ENCODE results near the gene MACO1.

Gene MACO1

DNA sequence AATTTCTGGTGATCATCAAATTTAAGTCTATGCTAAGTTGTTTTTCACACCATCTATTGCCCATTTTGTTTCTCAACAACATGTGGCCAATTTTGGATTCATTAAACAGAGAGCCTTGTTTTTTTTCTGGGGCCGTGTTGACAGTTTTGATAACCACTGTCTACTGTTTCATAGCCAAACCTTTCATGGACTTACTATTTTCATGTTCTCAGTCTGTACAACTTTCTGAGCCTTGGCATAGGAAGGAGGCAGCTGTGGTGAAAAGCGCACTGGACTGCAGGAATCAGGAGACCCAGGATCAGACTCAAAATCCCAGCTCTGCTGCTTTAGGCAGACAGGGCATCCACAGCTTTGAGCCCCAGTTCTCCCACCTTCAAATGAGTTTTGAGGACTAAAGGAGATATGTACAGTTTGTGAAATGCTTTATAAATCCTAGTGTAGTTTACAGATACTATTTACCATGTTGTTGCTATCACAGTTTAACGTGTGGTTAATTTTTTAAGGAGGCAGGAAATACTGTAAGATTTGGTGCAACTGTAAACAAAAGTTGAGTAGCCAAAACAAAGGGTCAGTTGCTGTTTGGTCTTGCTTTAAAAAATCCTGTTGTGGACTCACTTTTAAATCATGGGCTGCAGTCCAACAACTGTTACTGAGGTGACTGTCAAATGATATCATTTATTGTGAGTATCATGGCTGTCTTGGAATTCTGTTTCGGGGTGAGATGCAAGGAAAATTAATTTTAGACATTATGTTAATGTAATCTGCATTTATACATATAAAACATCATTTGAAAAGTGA, 2.9 kb downstream of the MACO1 start:
- Histone ChIP-seq H3K27ac (ENCODE audit: low read depth, low read length) (peak overlapping the region; percentile 86), H3K4me3 (ENCODE audit: low read length) (peak overlapping the region; percentile 80), H3F3A (ENCODE audit: control insufficient read depth, insufficient read depth) (peaks cover 25% of the 10 kb centered on the region), H3K4me2 (ENCODE audit: low read length) (peak overlapping the region; percentile 98), H3K79me2 (ENCODE audit: control insufficient read depth, low read length) (peaks cover 83% of the 10 kb centered on the region), H4K20me1 (ENCODE audit: control insufficient read depth, insufficient read depth, low read depth, low read length) (peaks cover 13% of the 10 kb centered on the region; the same call in 1 of the 2 replicates), H3K9me3 (ENCODE audit: control insufficient read depth, insufficient read depth, low read length) (no peaks in the 10 kb centered on the region), H3K27me3 (ENCODE audit: control insufficient read depth, low read length) (no peaks in the 10 kb centered on the region), H3K4me1 (ENCODE audit: control insufficient read depth, low read length) (peaks cover 61% of the 10 kb centered on the region), H3K36me3 (ENCODE audit: control insufficient read depth, low read length) (peaks cover 44% of the 10 kb centered on the region), H3K9me2 (replicated peaks; ENCODE audit: control insufficient read depth, low read length) (no peaks in the 10 kb centered on the region)
- no peak for TF ChIP-seq EZH2phosphoT487 (IDR thresholded peaks at IDR 0.05; ENCODE audit: borderline replicate concordance, low read length)
- TF ChIP-seq, protein P1, sequence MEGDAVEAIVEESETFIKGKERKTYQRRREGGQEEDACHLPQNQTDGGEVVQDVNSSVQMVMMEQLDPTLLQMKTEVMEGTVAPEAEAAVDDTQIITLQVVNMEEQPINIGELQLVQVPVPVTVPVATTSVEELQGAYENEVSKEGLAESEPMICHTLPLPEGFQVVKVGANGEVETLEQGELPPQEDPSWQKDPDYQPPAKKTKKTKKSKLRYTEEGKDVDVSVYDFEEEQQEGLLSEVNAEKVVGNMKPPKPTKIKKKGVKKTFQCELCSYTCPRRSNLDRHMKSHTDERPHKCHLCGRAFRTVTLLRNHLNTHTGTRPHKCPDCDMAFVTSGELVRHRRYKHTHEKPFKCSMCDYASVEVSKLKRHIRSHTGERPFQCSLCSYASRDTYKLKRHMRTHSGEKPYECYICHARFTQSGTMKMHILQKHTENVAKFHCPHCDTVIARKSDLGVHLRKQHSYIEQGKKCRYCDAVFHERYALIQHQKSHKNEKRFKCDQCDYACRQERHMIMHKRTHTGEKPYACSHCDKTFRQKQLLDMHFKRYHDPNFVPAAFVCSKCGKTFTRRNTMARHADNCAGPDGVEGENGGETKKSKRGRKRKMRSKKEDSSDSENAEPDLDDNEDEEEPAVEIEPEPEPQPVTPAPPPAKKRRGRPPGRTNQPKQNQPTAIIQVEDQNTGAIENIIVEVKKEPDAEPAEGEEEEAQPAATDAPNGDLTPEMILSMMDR (IDR thresholded peaks at IDR 0.05; ENCODE audit: low read depth, low read length, poor library complexity, severe bottlenecking), result no peak

DNA sequence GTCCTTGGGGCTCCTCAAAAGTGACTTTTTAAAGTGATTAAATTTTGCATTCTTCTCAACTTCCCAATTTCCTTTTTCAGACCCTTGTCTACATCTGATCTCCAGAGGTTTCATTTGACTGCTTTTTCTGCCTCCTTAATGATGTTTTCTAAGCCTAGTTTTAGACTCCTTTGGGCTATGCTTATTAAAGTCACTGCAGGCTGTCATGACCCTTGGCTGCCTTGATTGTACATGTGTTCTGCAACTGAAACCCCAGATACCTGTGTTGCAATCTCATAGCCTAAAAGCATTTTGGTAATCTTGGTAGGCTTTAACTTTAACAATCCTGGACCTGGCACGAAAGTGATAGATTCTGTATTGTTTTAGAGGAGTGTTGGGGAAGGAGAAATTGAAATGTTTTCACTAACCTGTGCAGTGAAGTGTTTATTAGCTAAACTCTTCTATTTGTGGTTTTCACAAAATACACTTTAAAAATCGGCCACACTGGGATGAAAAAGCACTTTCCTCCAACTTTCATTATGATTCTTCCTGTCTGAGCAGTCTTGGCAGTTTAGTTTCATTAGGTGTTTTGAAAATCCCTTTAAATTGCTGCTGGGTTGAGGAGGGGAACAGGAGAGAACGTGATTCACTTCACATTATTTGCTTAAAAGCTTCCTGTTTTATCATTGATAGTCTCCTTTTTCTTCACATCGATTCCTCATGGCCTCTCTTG, 4.9 kb downstream of the MACO1 start:
- peaks cover 25% of the 10 kb centered on the region for H3F3A ChIP-seq (ENCODE audit: control insufficient read depth, insufficient read depth)
- H3K9me3 ChIP-seq (ENCODE audit: control insufficient read depth, insufficient read depth, low read length), result no peaks in the 10 kb centered on the region
- peak overlapping the region; percentile 80 for H3K4me3 ChIP-seq (ENCODE audit: low read length)
- H3K9me2 ChIP-seq (replicated peaks; ENCODE audit: control insufficient read depth, low read length), result no peaks in the 10 kb centered on the region
- TF ChIP-seq, protein P1 (IDR thresholded peaks at IDR 0.05; ENCODE audit: low read depth, low read length, poor library complexity, severe bottlenecking), result no peak
- no peak for TF ChIP-seq EZH2phosphoT487 (IDR thresholded peaks at IDR 0.05; ENCODE audit: borderline replicate concordance, low read length)
- H4K20me1 ChIP-seq (ENCODE audit: control insufficient read depth, insufficient read depth, low read depth, low read length), result peaks cover 13% of the 10 kb centered on the region; the same call in 1 of the 2 replicates
- H3K36me3 ChIP-seq (ENCODE audit: control insufficient read depth, low read length), result peaks cover 44% of the 10 kb centered on the region
- H3K4me1 ChIP-seq (ENCODE audit: control insufficient read depth, low read length), result peaks cover 57% of the 10 kb centered on the region
- H3K79me2 ChIP-seq (ENCODE audit: control insufficient read depth, low read length), result peaks cover 95% of the 10 kb centered on the region
- peak overlapping the region; percentile 86 for H3K27ac ChIP-seq (ENCODE audit: low read depth, low read length)
- peak overlapping the region; percentile 98 for H3K4me2 ChIP-seq (ENCODE audit: low read length)
- H3K27me3 ChIP-seq (ENCODE audit: control insufficient read depth, low read length), result no peaks in the 10 kb centered on the region

DNA sequence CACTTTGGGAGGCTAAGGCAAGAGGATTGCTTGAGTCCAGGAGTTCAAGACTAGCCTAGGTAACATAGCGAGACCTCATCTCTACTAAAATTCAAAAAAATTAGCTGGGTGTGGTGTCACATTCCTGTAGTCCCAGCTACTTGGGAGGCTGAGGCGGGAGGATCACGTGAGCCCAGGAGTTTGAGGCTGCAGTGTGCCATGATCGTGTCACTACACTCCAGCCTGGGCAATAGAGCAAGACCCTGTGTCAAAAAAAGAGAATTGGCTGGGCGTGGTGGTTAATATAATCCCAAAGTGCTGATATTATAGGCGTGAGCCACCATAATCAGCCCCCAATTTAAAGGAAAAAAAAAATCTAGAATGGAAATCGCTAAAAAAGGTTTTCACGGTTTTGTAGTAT, 7.0 kb downstream of the MACO1 start:
- Histone ChIP-seq H3K9me3 (ENCODE audit: control insufficient read depth, insufficient read depth, low read length) (no peaks in the 10 kb centered on the region), H3K36me3 (ENCODE audit: control insufficient read depth, low read length) (peaks cover 33% of the 10 kb centered on the region), H3K27ac (ENCODE audit: low read depth, low read length) (no peak overlapping the region), H3K9me2 (replicated peaks; ENCODE audit: control insufficient read depth, low read length) (no peaks in the 10 kb centered on the region), H3F3A (ENCODE audit: control insufficient read depth, insufficient read depth) (peaks cover 21% of the 10 kb centered on the region), H3K27me3 (ENCODE audit: control insufficient read depth, low read length) (no peaks in the 10 kb centered on the region), H3K79me2 (ENCODE audit: control insufficient read depth, low read length) (peaks cover 97% of the 10 kb centered on the region), H3K4me1 (ENCODE audit: control insufficient read depth, low read length) (peaks cover 50% of the 10 kb centered on the region), H3K4me3 (ENCODE audit: low read length) (no peak overlapping the region), H3K4me2 (ENCODE audit: low read length) (no peak overlapping the region), H4K20me1 (ENCODE audit: control insufficient read depth, insufficient read depth, low read depth, low read length) (peaks cover 13% of the 10 kb centered on the region; the same call in 1 of the 2 replicates)
- no peak for TF ChIP-seq EZH2phosphoT487 (IDR thresholded peaks at IDR 0.05; ENCODE audit: borderline replicate concordance, low read length)
- TF ChIP-seq, protein P1 (IDR thresholded peaks at IDR 0.05; ENCODE audit: low read depth, low read length, poor library complexity, severe bottlenecking), result no peak

All from DOHH2 (cell line).